K562 (cell line): ENCODE results near the gene FBXO10. TPM values are rescaled to one million over a fixed set of nuclear protein-coding genes. Genes with fewer than 3 reads are reported as not detected.

Experiments used
- ATAC-seq: fragments of 200-7000 bp; cut with Tn5 transposase; 3 replicates; pipeline ENCODE4 v1.9.1; 2020; ENCODE audit warnings: moderate library complexity
- BruUV-seq: library from RNA; stranded (reverse); fragments of 400-500 nt; replicated peaks from 2 replicates; lab custom pipeline; 2021; lab: Mats Ljungman, UMichigan
- CTCF ChIA-PET: fragments of 300-600 bp; formaldehyde crosslinking; extraction: SDS; loops from one replicate; lab custom pipeline; 2021; ENCODE audit warnings: low intra/inter-chr PET ratio; lab: Yijun Ruan, JAX
- POLR2A ChIA-PET: fragments of 300-600, 350-650 bp; sonication (Branson Sonifier 250); formaldehyde crosslinking; extraction: SDS; loops from one replicate; lab custom pipeline; 2021; ENCODE audit warnings: antibody characterized with exemption, inconsistent platforms; lab: Yijun Ruan, JAX
- DNase-seq, 4 experiments: peaks; one replicate each; pipeline versions ENCODE4 v3.0.0 to v3.0.0-alpha.2; 2011 to 2018; ENCODE audit warnings: low spot score in 3 of 4, mixed read lengths in 3 of 4; ENCODE audit errors: extremely low read depth in 1 of 4
- FAIRE-seq: peaks from 2 replicates; lab custom pipeline; 2011; peaks lifted over from hg19 to GRCh38; lab: Jason Lieb, UNC
- H2AFZ ChIP-seq: 2 replicates; pipeline ENCODE4 v1.6.0; 2011; ENCODE audit warnings: low read depth, low read length, control low read depth, inconsistent platforms
- H3K27ac ChIP-seq: fragments of 200-600 bp; 3 replicates; pipeline ENCODE4 v1.8.0; 2011; ENCODE audit warnings: low read depth, mild to moderate bottlenecking, control low read depth, inconsistent platforms, low read length, moderate library complexity, mixed read lengths; ENCODE audit errors: extremely low read depth
- H3K27me3 ChIP-seq, 2 experiments: fragments of 300-600 bp in 1 of 2; 2 replicates in 1 of 2; 3 replicates in 1 of 2; pipeline versions ENCODE4 v1.6.0 to v1.8.0; 2011; ENCODE audit warnings: inconsistent platforms in 2 of 2, low read length in 2 of 2, mild to moderate bottlenecking in 1 of 2, mixed read lengths in 1 of 2, moderate library complexity in 1 of 2; ENCODE audit not compliant: control insufficient read depth in 2 of 2, insufficient read depth in 2 of 2
- H3K36me3 ChIP-seq: fragments of 300-600 bp; 3 replicates; pipeline ENCODE4 v1.8.0; 2011; ENCODE audit warnings: mild to moderate bottlenecking, low read length, inconsistent platforms; ENCODE audit not compliant: control insufficient read depth, insufficient read depth
- H3K4me1 ChIP-seq, 2 experiments: fragments of 200-600 bp in 1 of 2; replicated peaks in 1 of 2; 2 replicates in 1 of 2; 3 replicates in 1 of 2; pipeline versions ENCODE4 v1.5.1 to v1.8.0; 2011; ENCODE audit warnings: inconsistent platforms in 2 of 2, low read length in 2 of 2, mild to moderate bottlenecking in 1 of 2, mixed read lengths in 1 of 2, moderate library complexity in 1 of 2; ENCODE audit not compliant: control insufficient read depth in 2 of 2, insufficient read depth in 2 of 2
- H3K4me2 ChIP-seq: 2 replicates; pipeline ENCODE4 v1.6.1; 2011; ENCODE audit warnings: low read length, control low read depth, inconsistent platforms, mixed read lengths; ENCODE audit not compliant: insufficient read depth
- H3K4me3 ChIP-seq: fragments of 200-600 bp; sonication (generic), shearing (Covaris generic); 2 replicates; pipeline ENCODE4 v1.5.1; 2016; ENCODE audit warnings: control low read depth, inconsistent platforms
- H3K79me2 ChIP-seq: fragments of 200-600 bp; 3 replicates; pipeline ENCODE4 v1.8.0; 2011; ENCODE audit warnings: low read length, inconsistent platforms; ENCODE audit not compliant: control insufficient read depth, insufficient read depth
- H3K9ac ChIP-seq, 2 experiments: 2 replicates each; pipeline versions ENCODE4 v1.6.0 to v1.6.1; 2011; ENCODE audit warnings: low read depth in 2 of 2, low read length in 2 of 2, control low read depth in 1 of 2, inconsistent platforms in 1 of 2, mild to moderate bottlenecking in 1 of 2, mixed read lengths in 1 of 2; ENCODE audit not compliant: insufficient read depth in 1 of 2
- H3K9me1 ChIP-seq: one replicate; pipeline ENCODE4 v1.6.0; 2011; ENCODE audit warnings: inconsistent platforms, mild to moderate bottlenecking, low read length, moderate library complexity; ENCODE audit not compliant: control insufficient read depth, insufficient read depth
- H3K9me3 ChIP-seq: replicated peaks from 2 replicates; pipeline ENCODE4 v1.5.1; 2011; ENCODE audit warnings: low read depth, low read length, inconsistent platforms; ENCODE audit not compliant: control insufficient read depth, insufficient read depth
- H4K20me1 ChIP-seq: replicated peaks from 2 replicates; pipeline ENCODE4 v1.6.1; 2011; ENCODE audit warnings: low read length, inconsistent platforms, mixed read lengths; ENCODE audit not compliant: control insufficient read depth, insufficient read depth
- ARID2 ChIP-seq: fragments of 450-650 bp; IDR thresholded peaks from 2 replicates; pipeline ENCODE4 v1.6.1; 2017; ENCODE audit warnings: antibody characterized with exemption, mild to moderate bottlenecking
- ELF2 ChIP-seq: fragments of 250-450 bp; sonication (Bioruptor Pico); IDR thresholded peaks from 2 replicates; pipeline ENCODE4 v1.5.0; 2021; ENCODE audit warnings: mild to moderate bottlenecking
- KDM4B ChIP-seq, 2 experiments: fragments of 450-650 bp in 1 of 2; sonication (generic) in 1 of 2; IDR thresholded peaks; 2 replicates each; pipeline ENCODE4 v1.6.1; 2016 to 2017; ENCODE audit warnings: borderline replicate concordance in 2 of 2, antibody characterized with exemption in 1 of 2, low read depth in 1 of 2, mild to moderate bottlenecking in 1 of 2
- MEF2D ChIP-seq: conservative IDR thresholded peaks from 2 replicates; pipeline ENCODE4 v1.6.1; 2016; ENCODE audit warnings: low read depth, missing genetic modification characterization, missing compliant biosample characterization
- MXD1 ChIP-seq: fragments of 250-450 bp; sonication (Bioruptor Pico); IDR thresholded peaks from 2 replicates; pipeline ENCODE4 v1.8.0; 2021; ENCODE audit warnings: borderline replicate concordance, mild to moderate bottlenecking, moderate library complexity; ENCODE audit not compliant: poor library complexity, severe bottlenecking
- NCOR1 ChIP-seq: fragments of 450-650 bp; IDR thresholded peaks from 2 replicates; pipeline ENCODE4 v1.6.1; 2016; ENCODE audit warnings: mild to moderate bottlenecking, moderate library complexity
- NEUROD1 ChIP-seq: fragments of 150-350 bp; IDR thresholded peaks from 2 replicates; pipeline ENCODE4 v1.6.1; 2014; ENCODE audit warnings: borderline replicate concordance, low read length, low read depth; ENCODE audit not compliant: partially characterized antibody
- PML ChIP-seq: IDR thresholded peaks from 2 replicates; pipeline ENCODE4 v1.6.1; 2012; ENCODE audit warnings: low read length, inconsistent platforms
- POLR2B ChIP-seq: fragments of 450-650 bp; IDR thresholded peaks from 2 replicates; pipeline ENCODE4 v1.6.1; 2018; ENCODE audit warnings: low read depth; ENCODE audit not compliant: partially characterized antibody
- RBM15 ChIP-seq: fragments of 200-400 bp; formaldehyde crosslinking; IDR thresholded peaks from 2 replicates; pipeline ENCODE4 v1.6.1; 2018; ENCODE audit warnings: mild to moderate bottlenecking, low read length, moderate library complexity; ENCODE audit not compliant: insufficient read depth
- SIN3A ChIP-seq, 2 experiments: fragments of 150-350 bp in 1 of 2; IDR thresholded peaks; 2 replicates each; pipeline ENCODE4 v1.6.1; 2011 to 2016; ENCODE audit warnings: borderline replicate concordance in 2 of 2, low read depth in 2 of 2, low read length in 2 of 2, mild to moderate bottlenecking in 2 of 2, moderate library complexity in 2 of 2; ENCODE audit not compliant: control insufficient read depth in 1 of 2
- SMARCA5 ChIP-seq: fragments of 450-650 bp; IDR thresholded peaks from 2 replicates; pipeline ENCODE4 v1.6.1; 2016
- SRSF3 ChIP-seq: fragments of 200-400 bp; formaldehyde crosslinking; IDR thresholded peaks from 2 replicates; pipeline ENCODE4 v1.6.1; 2016; ENCODE audit warnings: mild to moderate bottlenecking, low read length, moderate library complexity; ENCODE audit not compliant: insufficient read depth
- TAF9B ChIP-seq: fragments of 450-650 bp; IDR thresholded peaks from 2 replicates; pipeline ENCODE4 v1.6.1; 2018; ENCODE audit warnings: mild to moderate bottlenecking; ENCODE audit not compliant: partially characterized antibody
- TSHZ1 ChIP-seq: fragments of 250-450 bp; sonication (Bioruptor Pico); IDR thresholded peaks from 2 replicates; pipeline ENCODE4 v1.4.0; 2020; ENCODE audit warnings: mild to moderate bottlenecking, moderate library complexity
- ZNF263 ChIP-seq: sonication (generic); formaldehyde crosslinking; IDR thresholded peaks from 2 replicates; pipeline ENCODE4 v1.8.0; 2022; ENCODE audit warnings: mild to moderate bottlenecking, missing genetic modification reagents, borderline replicate concordance
- ZNF408 ChIP-seq: fragments of 250-450 bp; sonication (Bioruptor Pico); IDR thresholded peaks from 2 replicates; pipeline ENCODE4 v1.4.0; 2020; ENCODE audit warnings: low read depth, mild to moderate bottlenecking, moderate library complexity
- ZNF830 ChIP-seq: fragments of 250-450 bp; sonication (Bioruptor Pico); IDR thresholded peaks from 2 replicates; pipeline ENCODE4 v1.5.0; 2021; ENCODE audit warnings: mild to moderate bottlenecking
- WGBS: fragments of 100-300 bp; shearing (Covaris generic); methylation state at CpG from one replicate; pipeline ENCODE4 v1.1.6; 2016; ENCODE audit warnings: low coverage, mixed read lengths; ENCODE audit not compliant: insufficient coverage; ENCODE audit errors: missing lambda C conversion rate; 5-methylcytosine and 5-hydroxymethylcytosine counted together
- in situ Hi-C: fragments of 300-500 bp; cut with MboI; formaldehyde crosslinking; loops from 4 replicates; pipeline ENCODE4 v1.15.0; 2018; ENCODE audit warnings: inconsistent platforms, mixed read lengths
- intact Hi-C: fragments of 100-400 bp; cut with micrococcal nuclease; formaldehyde crosslinking; loops from 2 replicates; pipeline ENCODE4 v1.14.2; 2022
- polyA plus RNA-seq, 8 experiments: library from polyadenylated mRNA; depleted of rRNA in 4 of 8; stranded (reverse) in 5 of 8; unstranded in 3 of 8; fragments of >200 nt; fragmentation: Nextera tagmentation in 2 of 8; fragmentation: Illumina TruSeq in 1 of 8; extraction: Ambion mirVana in 2 of 8; extraction: Trizol in 1 of 8; gene quantifications; 2 replicates each; pipeline versions ENCODE4 v1.2.1 to v1.2.3, GENCODE V29; 2011 to 2014; ENCODE audit warnings: inconsistent platforms in 1 of 8, missing spikeins in 1 of 8
- total RNA-seq, 7 experiments: library from RNA; depleted of rRNA in 6 of 7; stranded (reverse); fragments of >200 nt in 6 of 7; fragmentation: Illumina TruSeq in 2 of 7; extraction: Trizol in 2 of 7; gene quantifications; 2 replicates each; pipeline versions ENCODE4 v1.2.1 to v1.2.3, GENCODE V29; 2011 to 2021; ENCODE audit warnings: low replicate concordance in 1 of 7

FBXO10 gene
- total and polyA plus RNA-seq, 9 of the 15 experiments (the other 6 are each of a cell fraction or from before 2014, with no cell fraction given) = 0.84 to 9.9 (median 6.0) TPM

DNA sequence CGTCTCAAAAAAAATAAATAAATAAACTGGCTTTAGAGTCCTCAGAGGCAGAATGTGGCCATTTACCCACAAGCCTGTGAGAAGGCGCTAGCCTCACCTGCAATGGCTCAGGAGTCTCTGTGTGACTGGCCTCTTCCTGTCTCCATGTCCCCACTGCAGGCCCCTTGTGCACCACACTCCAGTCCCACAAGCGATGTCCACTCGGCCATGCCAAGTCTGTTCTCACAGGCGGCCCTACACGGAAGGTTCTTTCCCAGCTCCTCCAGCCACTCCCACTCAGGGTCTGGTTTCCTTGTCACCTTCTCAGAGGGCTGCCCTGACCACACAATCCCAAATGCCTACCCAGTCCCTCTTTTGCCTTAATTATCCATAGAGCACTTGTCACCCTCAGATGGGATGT is 52.3 kb downstream of the FBXO10 start:
- intact Hi-C loops = no loop called here
- POLR2A ChIA-PET = interaction anchor here (1.0 to 2.9 kb wide), 2 partner anchors 12 to 21 kb away, joined by 4 to 12 read pairs; no protein-coding TSS in a partner anchor
- WGBS = 79% methylated on average over 6 of the region's 6 CpGs
- Histone ChIP-seq H3K9me1 (no peaks in the 10 kb centered on the region), H3K9ac (0 out of 4 replicates have a peak overlapping the region, but pooled peaks of 1 of the 2 experiments have one; percentile 7), H3K36me3 (peaks cover 51% of the 10 kb centered on the region; the same call in 2 of the 3 replicates), H3K27ac (no peak overlapping the region), H3K4me1 (no peaks in the 10 kb centered on the region), H3K79me2 (no peaks in the 10 kb centered on the region), H4K20me1 (0 out of 2 replicates have a peak, but pooled peaks cover 6% of the 10 kb centered on the region), H3K4me3 (no peak overlapping the region), H3K27me3 (no peaks in the 10 kb centered on the region), H3K9me3 (no peaks in the 10 kb centered on the region), H2AFZ (no peak overlapping the region), H3K4me2 (no peak overlapping the region)
- in situ Hi-C loops = no loop called here
- BruUV-seq = no TSS peak
- CTCF ChIA-PET = no interaction called here
- FAIRE-seq (no peak), ATAC-seq (no peak), DNase-seq (no peak)
- TF ChIP-seq KDM4B (IDR thresholded peaks at IDR 0.05; ENCODE audit: borderline replicate concordance in 2 of 2, low read depth in 1 of 2) = no peak
- TF ChIP-seq SIN3A (IDR thresholded peaks at IDR 0.05; ENCODE audit: borderline replicate concordance in 2 of 2, control insufficient read depth in 1 of 2, low read depth in 2 of 2, low read length in 2 of 2) = no peak
- no peak for TF ChIP-seq MEF2D (tag)
- no peak for TF ChIP-seq PML
- no peak for TF ChIP-seq MXD1
- TF ChIP-seq TAF9B = no peak
- no peak for TF ChIP-seq NEUROD1
- no peak for TF ChIP-seq SRSF3
- no peak for TF ChIP-seq ZNF830
- no peak for TF ChIP-seq NCOR1
- TF ChIP-seq ELF2 = no peak
- TF ChIP-seq SMARCA5 = no peak
- no peak for TF ChIP-seq ARID2
- TF ChIP-seq RBM15 = no peak
- no peak for TF ChIP-seq ZNF263 (CRISPR knock-in tag)
- TF ChIP-seq ZNF408 = no peak
- TF ChIP-seq TSHZ1 (CRISPR knock-in tag) = no peak
- no peak for TF ChIP-seq POLR2B
